Measurements from ENCODE around the gene RYR2.
"Not testable (repeated sequence)": the region's sequence is repeated elsewhere in the genome, so short reads cannot be mapped to it uniquely, and the experiment has no call there.

The RYR2 gene

DNA sequence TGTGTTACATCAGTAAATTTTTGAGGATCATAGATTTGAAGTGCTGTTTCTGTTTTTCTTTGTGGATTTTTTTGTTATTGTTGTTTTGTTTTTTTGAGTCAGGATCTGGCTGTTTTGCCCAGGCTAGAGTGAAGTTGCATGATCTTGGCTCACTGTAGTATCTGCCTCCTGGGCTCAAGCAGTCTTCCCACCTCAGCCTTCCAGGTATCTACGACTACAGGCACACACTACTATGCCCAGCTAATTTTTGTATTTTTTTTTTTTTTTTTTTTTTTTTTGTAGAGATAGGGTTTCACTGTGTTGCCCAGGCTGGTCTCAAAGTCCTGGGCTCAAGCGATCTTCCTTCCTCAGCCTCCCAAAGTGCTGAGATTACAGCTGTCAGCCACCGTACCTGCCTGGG is 236.0 kb downstream of the RYR2 start:
- not testable (repeated sequence) for DNase-seq

DNA sequence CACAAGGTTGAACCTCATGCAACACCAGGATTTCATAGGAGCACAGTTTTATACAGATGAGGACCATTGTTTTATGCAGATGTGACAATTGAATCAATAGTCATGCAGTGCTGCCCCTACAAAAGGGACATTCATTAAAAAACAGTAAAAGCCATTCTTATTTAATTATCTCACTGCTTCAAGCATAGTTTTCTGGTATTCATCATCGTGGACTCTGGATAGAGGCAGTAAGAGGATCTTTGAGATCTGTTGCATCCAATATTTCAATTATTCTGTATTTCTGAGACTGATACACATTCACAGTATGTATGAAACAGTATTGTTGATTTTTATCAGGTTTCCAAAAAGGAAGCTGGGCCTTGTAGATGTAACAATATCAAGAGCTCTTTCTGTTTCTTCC is 237.6 kb downstream of the RYR2 start:
- DNase-seq, result no peak

GRCh38 chr1:237281481-237281880 is 239.5 kb downstream of the RYR2 start:
- DNase-seq, result no peak

DNA sequence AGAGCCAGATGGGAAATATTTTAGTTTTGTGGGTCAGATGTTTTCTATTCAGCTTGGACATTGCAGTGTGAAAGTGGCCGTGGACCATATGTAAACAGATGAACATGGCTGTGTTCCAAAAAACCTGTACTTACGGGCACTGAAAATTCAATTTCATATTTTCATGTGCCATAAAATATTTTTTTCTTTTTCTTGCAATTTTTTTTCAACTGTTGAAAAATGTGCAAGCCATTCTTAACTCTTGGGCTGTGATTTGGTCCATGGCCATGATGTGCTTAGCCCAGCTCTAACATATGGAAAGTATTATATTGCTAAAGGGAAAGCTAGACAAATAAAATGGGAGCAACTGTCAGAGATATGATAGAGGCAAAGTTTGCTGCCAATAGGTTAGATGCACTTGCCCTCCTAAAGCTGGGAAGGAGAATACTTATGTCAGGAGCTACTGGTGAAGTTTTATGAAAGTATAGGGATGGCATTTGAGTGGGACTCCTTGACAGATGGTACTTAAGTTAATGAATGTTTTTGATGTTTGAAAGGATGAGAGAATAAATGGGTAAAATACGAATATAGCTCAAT is 240.3 kb downstream of the RYR2 start:
- DNase-seq, result no peak

DNA sequence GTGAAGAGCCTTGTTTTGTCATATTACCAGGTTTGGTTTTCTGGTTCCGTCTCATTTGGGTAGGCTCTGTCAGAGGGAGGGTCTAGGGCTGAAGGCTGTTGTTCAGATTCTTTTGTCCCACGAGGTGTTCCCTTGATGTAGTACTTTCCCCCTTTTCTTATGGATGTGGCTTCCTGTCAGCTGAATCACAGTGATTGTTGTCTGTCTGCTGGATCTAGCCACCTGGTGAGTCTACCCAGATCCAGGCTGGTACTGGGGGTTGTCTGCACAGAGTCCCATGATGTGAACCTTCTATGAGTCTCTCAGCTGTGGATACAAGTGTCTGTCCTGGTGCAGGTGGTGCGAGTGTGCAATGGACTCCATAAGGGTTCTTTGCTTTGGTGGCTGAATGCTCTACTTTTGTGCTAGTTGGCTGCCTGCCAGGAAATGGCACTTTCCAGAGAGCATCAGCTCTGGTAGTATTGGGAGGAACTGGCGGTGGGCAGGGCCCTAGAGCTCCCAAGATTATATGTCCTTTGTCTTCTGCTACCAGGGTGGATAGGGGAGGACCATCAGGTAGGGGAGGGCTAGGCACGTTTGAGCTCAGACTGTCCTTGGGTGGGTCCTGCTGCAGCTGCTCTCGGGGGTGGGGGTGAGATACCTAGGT is 246.0 kb downstream of the RYR2 start:
- DNase-seq, result peak; percentile 59 to 68

DNA sequence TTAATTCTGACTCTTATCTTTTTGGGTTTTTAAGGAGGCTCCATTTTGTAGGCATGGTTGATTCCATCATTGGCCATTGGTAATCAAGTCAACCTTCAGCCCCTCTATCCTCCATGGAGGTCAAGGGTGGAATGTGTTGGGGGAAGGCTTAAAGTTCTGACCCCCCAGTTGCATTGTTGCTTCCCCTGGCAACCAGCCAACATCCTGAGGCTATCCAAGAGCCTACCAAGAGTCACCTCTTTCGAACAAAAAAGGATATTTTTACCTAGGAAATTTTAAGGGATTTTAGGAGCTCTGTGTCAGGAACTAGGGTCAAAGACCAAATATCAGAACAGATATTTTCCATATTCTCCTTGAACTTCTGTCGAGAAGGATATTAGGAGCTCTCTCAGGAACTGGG is 251.8 kb downstream of the RYR2 start:
- no peak for DNase-seq

- no peak for DNase-seq
Measured at GRCh38 chr1:237296861-237297260, 254.9 kb downstream of the RYR2 start.

GRCh38 chr1:237300642-237301041 is 258.7 kb downstream of the RYR2 start:
- DNase-seq, result no peak

DNA sequence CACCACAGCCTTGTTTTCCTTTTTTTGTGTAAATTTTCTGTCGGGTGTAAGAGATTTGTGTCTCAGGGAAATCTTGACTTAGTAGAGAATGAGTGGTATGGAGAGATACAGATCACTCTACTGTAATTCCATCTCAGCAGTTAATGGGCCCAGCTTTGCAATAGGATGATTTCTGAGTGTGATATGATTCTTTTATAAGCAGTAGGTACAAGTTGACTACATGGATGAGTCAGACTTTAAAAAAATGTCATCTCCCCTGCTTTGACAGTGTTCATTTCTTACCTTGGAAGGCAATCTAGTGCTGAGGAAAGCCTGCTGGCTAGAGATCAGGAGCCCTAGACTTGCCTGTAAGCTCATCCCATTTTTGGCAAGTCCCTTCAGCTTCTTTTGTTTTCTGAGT is 261.9 kb downstream of the RYR2 start:
- DNase-seq, result no peak

- no peak for DNase-seq
Measured at GRCh38 chr1:237306726-237307125, 264.7 kb downstream of the RYR2 start.

DNA sequence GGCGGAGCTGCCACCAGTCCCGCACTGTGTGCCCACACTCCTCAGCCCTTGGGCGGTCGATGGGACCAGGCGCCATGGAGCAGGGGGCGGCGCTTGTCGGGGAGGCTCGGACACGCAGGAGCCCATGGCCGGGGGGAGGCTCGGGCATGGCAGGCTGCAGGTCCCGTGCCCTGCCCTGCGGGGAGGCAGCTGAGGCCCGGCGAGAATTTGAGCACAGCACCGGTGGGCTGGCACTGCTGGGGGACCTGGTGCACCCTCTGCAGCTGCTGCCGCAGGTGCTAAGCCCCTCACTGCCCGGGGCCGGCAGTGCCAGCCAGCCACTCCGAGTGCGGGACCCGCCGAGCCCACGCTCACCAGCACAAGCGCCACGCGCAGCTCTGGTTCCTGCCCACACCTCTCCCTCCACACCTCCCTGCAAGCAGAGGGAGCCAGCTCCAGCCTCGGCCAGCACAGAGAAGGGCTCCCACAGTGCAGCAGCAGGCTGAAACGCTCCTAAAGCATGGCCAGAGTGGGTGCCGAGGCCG is 267.7 kb downstream of the RYR2 start:
- no peak for DNase-seq

- DNase-seq, result no peak
Measured at GRCh38 chr1:237316352-237316751, 274.4 kb downstream of the RYR2 start.

DNA sequence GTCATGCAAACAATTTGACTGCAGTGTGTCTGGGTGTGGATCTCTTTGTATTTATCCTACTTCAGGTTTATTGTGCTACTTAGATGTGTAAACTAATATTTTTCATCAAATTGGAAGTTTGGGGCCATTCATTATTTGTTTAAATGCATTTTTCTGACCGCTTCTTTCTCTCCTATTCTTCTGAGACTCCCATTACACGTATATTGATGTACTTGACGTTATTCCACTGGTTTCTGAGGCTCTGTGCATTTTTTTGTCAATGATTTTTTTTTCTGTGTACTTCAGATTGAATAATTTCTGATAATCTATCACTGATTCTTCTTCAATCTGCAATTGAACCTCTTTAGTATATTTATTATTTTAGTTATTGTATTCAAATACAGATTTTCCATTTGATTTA is 276.8 kb downstream of the RYR2 start:
- DNase-seq, result no peak

DNA sequence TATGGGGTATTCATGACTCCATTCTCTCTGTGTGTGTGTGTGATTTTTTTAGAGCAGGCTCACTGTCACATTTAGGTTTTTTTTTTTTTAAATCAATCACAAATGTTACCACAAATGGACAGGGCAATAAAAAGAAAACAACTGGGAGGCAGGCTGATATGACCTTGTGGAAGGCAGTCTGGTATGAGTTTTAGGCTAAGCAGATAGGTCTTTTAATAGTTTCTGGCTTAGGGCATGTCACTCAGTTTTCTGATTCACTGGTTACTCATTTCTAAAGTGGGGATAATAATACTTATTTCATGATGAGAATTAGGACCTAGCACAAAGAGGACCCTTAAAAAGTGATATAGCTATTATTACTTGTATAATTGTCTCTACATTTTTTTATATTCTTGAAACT is 278.9 kb downstream of the RYR2 start:
- DNase-seq, result no peak

- no peak for DNase-seq
Measured at GRCh38 chr1:237324226-237324625, 282.2 kb downstream of the RYR2 start.

DNA sequence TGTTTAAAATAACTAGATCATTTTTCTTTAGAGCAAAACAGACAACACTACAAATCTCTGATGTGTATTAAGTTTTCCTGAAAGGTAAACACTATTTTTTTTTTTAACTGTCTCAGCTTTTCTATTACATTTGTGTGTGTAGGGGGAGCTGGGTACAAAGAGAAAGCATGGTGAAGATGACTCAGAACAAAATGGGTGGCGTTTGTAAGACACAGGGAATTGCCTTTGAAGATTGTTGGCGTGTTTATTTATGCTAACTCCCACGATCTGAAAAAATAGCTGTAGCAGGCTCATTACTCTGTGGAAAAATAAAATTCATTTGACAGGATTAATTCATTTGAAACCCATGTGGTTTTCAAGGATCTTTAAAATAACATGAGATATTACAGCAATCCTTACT is 285.1 kb downstream of the RYR2 start:
- DNase-seq, result no peak

DNA sequence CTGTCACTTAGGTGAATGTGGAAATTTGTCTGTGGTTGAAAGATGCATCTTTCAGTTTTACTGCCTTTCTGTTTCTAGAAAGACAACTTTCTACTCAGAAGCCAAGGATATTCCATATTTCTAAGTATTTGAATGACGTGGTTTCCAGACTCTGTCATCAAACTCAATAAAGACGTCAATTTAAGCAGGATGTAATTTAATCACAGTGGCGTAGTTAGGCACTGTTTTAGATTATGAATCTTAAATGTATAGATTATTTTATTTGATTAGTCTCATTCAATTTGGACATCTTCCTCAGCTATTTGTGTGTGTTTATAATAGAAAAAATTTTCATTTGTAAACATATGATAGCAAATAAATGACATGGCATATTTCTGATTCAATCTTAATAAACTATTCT is 298.9 kb downstream of the RYR2 start:
- no peak for DNase-seq

GRCh38 chr1:237341391-237341790 is 299.4 kb downstream of the RYR2 start:
- no peak for DNase-seq

- no peak for DNase-seq
Measured at GRCh38 chr1:237342730-237343129, 300.7 kb downstream of the RYR2 start.

DNA sequence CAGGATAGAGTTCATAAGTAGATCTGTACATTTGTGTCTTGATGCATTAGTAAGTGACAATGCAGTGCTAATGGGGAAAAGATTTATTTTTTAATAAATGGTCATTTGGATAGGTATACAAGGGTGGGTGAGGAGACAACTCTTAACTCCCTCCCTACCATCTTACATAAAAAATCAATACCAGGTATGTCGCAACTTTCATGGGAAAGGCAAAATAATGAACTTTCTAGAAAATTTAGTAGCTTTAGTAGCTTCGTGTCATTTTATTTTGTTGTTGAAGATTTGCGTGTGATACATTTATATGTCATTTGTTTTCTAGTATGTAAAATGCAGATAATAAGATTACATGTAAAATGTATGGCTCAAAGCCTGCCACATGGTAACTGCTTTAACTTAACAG is 310.8 kb downstream of the RYR2 start:
- no peak for DNase-seq

- DNase-seq, result no peak
Measured at GRCh38 chr1:237353918-237354317, 311.9 kb downstream of the RYR2 start.

DNA sequence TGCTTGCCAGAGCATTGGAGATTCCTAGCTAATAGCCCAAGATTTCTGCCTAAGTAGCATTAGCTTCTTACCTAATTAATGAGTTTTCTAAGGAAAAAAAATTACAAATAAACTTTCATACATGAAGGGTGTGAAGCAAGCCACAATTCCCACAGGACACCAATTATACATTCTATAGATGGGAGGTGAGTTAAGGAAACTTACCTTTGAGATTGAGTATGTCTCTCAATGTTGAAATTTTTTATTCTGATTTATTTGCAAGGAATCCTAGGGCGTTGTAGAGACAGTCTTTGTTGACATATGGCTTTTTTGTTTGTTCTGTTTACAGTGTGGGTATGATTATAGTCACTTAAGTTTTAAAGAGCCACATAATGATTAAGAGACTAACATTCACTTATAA is 313.0 kb downstream of the RYR2 start:
- no peak for DNase-seq

DNA sequence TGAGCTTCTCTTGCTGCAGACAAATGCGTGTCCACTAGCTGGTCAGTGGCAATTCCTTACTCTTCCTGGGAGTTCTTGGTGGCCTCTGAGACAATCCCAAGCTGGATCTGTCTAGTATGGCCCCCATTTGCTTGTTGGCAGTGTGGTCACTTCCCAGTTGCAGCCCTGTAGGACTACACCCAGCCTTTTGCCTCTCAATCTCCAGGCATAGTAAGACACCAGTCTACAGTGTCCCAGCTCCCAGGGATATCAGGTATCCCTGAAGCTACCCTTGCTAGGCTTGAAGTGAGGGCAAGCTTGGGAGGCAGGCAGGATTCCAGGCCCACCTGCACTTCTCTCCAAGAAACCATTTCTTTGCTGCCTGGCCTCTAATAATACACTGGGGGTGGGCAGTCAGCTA is 316.6 kb downstream of the RYR2 start:
- no peak for DNase-seq

DNA sequence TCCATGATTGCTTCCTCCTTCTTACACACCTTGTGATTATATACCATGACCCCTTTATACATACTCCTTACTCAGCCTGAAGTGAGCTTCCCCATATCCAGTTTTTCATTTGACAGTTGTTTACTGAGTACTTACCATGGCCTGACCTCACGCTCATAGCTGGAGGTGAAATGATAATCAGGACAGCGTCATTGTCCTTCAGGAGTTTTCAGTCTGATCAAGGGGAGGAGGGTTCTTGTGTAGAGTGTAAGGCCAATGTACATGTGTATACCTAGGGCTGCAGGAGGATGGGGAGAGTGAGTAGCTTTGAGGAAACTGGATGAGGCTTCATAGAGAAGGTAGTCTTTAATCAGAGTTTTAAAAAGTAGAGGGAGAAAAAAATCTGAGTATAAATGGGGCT is 325.8 kb downstream of the RYR2 start:
- DNase-seq, result no peak

- not testable (repeated sequence) for DNase-seq
Measured at GRCh38 chr1:237371477-237371876, 329.5 kb downstream of the RYR2 start.
